Measurements from ENCODE around the gene SMPD1. TPM values are rescaled to one million over a fixed set of nuclear protein-coding genes. Genes with fewer than 3 reads are reported as not detected.

Gene SMPD1
- total and polyA plus RNA-seq, 2 of the 8 experiments (the other 6 are each of a cell fraction or from before 2014, with no cell fraction given): 1.9 to 2.4 TPM

- TF ChIP-seq RAD21 (IDR thresholded peaks at IDR 0.05 in 1 of 2, conservative IDR thresholded peaks at IDR 0.05 in 1 of 2; ENCODE audit: low read depth in 2 of 2, low read length in 2 of 2) (no peak), KDM5A (IDR thresholded peaks at IDR 0.05; ENCODE audit: low read length) (no peak)
Observed at GRCh38 chr11:6437423-6437822, 47.1 kb downstream of the SMPD1 start (continued).
